Astrocyte of the hippocampus (primary cell): ENCODE data around the gene CDC42EP1.
"Not testable (repeated sequence)": the region's sequence is repeated elsewhere in the genome, so short reads cannot be mapped to it uniquely, and the experiment has no call there.

Experiments
- DNase-seq: peaks from one replicate; pipeline ENCODE4 v3.0.0; 2011; ENCODE audit warnings: low read depth, low spot score

CDC42EP1 gene

DNA sequence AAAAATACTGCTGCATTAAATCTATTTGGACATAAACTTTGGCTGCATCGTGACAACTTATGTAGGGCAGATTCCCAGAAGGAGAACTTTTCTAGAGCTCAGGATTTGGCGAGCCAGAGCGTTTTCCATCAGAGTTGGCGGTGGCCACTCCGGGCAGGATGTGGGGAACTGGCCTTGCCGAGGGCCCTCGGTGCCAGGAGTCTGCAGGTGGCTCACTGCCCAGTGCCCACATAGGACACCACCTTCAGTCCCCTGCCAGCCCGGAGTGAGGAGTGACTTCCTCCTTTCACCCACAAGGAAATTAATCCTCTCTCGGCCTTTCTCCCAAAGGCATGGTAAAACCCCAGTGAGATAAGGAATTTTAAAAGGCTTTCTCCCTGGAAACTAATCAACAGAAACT, 21.2 kb downstream of the CDC42EP1 start:
- peak; percentile 56 for DNase-seq

DNA sequence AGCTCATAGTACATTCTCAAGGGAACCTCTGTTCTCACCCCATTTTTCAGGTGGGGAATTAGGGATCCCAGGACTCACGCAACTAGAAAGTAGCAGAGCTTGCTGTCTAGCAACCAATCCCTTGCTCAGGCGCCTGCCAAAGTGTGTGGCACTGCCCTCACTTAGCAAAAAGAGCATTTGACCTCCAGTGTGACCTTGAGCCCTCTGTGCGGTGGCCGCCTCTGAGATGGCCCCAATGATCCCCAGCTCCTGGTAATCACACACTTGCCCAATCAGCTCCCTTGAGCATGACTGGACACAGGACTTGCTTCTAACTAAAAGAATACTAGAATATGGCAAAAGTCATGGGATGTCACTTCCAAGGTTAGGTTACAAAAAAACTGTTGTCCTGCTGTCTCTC, 22.2 kb downstream of the CDC42EP1 start:
- no peak for DNase-seq

DNA sequence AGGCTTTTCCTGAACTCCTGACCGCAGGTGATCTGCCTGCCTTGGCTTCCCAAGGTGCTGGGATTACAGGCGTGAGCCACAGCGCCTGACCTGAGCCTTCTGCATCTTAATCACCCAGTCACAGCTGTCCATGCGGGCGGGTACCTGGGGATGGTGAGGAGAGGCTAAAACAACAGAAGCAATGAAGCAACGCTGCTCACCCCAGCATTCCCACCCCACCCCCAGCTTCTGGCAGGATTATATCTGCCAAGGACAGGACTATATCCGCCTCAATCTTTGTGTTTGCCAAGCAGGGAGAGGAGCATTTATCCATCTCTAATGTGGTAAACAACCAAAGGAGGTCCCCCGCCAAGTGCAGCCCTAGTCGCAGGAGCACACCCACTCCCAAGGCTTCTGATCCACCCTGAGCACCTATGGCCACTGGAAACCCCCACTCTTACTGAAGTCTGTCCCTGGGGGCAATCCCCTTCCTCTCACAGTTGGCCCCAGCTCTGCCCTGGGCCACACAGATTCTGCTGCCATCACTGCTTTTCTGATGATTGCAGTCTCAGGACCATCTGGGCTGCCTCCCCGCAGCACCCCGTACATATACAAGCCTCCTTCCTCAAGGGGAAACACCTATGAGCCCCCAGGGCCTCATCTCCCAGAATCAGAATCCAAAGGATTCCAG, 28.4 kb downstream of the CDC42EP1 start:
- DNase-seq = no peak

DNA sequence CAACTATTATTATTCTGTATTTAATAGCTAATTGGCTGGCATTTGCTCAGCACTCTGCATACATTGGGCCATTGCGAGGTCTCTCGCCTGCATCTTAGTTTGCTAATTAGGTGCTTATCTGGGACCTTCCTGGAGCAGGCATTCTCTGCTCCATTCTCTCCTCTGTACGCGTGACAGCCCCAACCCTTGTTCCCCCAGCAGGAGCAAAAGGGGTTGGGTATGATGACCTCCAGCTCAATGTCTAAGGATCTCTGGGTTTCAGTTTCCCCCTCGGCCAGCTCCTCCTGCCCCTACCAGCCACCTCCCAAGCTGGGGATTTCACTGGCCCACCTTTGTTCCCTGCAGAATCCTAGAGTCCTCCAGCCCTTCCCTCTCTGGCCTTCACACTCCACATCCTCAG, 29.4 kb downstream of the CDC42EP1 start:
- no peak for DNase-seq

DNA sequence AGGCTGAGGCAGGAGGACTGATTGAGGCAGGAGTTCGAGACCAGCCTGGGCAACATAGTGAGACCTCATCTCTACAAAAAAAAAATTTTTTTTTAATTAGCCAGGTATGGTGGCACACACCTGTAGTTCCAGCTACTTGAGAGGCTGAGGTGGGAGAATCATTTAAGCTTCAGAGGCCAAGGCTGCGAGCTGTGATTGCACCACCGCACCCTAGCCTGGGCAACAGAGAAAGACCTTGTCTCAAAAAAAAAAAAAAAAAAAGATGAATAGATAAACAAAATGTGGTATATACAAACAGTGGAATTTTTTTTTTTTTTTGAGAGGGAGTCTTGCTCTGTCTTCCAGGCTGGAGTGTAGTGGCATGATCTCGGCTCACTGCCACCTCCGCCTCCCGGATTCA, 30.8 kb downstream of the CDC42EP1 start:
- not testable (repeated sequence) for DNase-seq

DNA sequence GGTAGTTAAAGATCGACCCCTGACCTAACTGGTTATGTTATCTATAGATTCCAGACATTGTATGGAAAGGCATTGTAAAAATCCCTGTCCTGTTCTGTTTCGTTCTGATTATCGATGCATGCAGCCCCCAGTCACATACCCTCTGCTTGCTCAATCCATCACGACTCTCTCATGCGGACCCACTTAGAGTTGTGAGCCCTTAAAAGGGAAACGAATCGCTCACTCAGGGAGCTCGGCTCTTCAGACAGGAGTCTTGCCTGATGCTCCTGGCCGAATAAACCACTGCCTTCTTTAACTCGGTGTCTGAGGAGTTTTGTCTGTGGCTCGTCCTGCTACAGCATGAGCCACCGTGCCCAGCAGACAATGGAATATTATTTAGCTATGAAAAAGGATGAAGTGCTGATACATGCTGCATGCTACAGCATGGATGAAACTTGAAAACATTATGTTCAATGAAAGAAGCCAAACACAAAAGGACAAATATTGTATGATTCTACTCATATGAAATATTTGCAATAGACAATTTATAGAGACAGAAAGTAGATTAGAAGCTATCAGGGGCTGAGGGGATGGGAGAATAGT, 31.6 kb downstream of the CDC42EP1 start:
- no peak for DNase-seq

DNA sequence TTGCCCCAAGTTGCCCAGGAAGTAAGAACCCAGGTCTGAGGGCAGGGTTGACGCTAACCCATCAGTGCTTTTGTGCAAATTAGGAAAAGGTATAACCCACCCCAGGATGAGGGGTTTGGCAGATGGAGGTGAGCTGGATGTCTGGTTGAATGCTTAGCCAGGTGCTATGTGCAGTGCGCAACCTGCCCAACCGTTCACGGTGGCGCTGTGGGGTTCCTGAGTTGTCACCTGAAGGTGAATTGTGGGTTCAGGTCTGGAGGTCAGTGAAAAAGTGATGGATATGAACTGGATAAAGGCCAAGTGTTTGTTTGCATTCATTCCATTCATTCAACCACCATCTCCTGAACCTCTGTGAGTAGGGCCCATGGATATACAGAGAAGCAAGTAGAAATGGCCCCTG, 34.0 kb downstream of the CDC42EP1 start:
- no peak for DNase-seq

DNA sequence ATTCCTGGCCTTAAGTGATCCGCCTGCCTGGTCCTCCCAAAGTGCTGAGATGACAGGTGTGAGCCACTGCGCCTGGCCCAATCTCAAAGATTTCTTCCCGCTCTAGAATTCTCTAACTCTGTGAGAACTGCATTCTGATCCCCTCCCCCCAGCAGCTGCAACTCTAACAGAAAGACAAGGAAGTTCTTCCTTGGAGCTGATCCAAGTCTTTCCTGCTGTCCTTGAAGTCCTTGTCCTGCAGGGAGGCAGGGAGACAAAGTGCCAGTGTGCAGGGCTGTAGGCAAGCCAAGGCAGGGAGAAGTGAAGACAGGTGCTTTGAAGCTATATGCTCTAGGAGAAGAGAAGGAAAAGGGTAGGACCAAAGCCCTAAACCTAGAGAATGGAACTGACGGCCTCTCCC, 38.9 kb downstream of the CDC42EP1 start:
- no peak for DNase-seq

DNA sequence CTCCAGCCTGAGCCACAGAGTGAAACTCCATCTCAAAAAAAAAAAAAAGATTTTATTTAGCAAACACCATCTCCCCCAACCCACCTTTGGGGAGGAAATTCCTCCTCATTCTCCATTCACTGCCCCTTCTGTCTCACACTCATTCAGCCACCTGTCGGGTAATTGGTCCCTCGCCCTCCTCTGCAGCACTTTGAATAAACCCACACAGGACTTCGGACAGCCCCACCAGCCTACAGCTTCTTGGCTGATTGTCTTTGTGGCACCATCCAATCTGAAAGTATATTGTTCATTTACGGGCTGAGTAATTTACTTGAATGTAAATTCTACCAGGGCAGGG, 40.9 kb downstream of the CDC42EP1 start:
- DNase-seq = no peak

DNA sequence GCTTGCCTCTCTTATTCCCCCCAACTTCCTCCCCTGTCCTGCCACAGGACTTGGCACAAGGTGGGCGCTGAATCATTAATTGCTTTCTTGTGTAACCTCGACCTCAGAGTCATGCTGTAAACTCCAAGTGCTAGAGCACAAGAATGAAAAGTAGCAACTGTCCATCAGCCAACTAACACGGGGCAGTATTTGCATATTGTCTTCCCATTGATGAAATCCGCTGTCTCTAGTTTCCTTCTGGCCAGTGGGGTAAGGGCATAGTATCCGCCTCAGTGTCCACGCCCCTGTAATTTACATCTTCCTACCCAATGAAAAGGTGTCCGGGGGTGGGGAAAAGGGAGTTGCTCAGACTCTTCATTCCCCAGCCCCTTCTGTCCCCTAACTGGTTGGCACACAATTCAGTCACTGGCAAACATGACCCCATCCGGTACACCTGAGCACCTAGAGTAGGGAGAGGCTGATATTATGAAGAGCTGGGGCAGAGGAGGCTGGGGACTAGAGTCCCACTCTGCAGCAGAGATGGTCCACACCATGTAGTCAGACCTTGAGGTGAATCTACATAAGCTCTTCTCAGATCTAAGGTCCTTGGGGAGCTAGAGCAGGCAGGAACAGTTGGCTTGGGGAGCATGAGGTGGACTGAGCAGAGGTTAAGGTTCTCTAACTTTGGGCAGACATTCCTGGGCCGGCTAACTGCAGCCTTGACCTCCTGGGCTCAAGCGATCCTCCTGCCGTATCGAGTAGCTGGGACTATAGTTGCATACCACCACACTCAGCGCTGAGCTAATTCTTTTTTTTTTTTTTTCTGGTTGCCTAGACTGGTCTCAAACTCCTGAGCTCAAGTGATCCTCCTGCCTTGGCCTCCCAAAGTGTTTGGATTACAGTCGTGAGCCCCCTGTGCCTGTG, 41.5 kb downstream of the CDC42EP1 start:
- peak; percentile 49 for DNase-seq

DNA sequence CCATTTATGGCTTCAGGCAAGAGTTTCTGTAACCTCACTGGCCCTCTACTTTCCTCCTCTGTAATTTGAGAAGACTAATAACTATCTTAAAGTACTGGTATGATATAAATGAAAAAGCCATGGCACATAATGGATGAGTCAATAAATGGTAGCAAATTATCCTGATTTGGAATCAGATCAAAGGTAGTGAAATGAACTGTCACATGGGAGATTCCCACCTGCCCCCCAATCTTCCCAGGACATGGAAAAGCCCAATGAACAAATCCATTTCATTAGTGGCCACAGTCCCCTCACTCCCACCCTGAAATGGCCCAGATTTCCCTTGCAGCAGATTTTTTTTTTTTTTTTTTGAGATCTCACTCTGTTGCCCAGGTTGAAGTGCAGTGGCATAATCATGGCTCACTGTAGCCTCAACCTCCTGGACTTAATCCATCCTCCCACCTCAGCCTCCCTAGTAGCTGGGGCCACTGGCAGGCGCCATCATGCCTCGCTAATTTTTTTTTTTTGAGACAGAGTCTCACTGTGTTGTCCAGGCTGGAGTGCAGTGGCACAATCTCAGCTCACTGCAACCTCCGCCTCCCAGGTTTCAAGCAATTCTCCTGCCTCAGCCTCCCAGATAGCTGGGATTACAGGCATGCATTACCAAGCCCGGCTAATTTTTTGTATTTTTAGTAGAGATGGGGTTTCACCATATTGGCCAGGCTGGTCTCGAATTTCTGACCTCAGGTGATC, 42.4 kb downstream of the CDC42EP1 start:
- DNase-seq = not testable (repeated sequence)

DNA sequence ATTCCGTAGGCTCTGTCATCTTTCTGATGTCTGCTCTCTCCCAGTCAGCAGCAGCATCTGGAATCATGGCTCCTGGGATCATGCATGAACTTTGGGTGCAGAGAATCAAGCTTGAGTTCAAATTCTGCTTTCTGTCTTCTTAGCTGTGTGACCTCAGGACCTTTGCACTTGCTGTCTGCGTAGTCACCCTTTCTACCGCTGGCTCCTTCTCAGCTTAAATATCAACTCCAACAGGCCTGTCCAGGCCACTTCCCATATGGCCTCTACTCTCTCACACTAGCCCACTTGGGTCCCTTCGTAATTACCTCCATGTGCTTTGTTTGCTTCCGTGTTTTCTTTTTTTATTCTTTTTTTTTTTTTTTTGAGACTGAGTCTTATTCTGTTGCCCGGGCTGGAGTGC, 43.8 kb downstream of the CDC42EP1 start:
- DNase-seq = no peak

DNA sequence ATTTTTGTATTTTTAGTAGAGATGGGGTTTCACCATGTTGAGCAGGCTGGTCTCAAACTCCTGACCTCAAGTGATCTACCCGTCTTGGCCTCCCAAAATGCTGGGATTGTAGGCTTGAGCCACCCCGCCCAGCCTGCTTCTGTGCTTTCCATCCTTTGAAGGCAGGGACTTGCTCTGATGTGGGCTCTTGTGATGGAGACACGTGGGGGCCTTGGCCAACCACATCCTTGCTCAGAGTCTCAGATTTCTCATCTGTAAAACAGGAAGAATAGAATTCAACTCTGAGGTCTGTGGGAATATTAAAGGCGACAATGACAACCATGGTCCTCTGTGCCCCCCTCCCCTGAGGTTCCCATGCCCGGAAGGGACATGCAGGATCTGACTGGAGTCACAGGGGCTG, 44.6 kb downstream of the CDC42EP1 start:
- DNase-seq = no peak

DNA sequence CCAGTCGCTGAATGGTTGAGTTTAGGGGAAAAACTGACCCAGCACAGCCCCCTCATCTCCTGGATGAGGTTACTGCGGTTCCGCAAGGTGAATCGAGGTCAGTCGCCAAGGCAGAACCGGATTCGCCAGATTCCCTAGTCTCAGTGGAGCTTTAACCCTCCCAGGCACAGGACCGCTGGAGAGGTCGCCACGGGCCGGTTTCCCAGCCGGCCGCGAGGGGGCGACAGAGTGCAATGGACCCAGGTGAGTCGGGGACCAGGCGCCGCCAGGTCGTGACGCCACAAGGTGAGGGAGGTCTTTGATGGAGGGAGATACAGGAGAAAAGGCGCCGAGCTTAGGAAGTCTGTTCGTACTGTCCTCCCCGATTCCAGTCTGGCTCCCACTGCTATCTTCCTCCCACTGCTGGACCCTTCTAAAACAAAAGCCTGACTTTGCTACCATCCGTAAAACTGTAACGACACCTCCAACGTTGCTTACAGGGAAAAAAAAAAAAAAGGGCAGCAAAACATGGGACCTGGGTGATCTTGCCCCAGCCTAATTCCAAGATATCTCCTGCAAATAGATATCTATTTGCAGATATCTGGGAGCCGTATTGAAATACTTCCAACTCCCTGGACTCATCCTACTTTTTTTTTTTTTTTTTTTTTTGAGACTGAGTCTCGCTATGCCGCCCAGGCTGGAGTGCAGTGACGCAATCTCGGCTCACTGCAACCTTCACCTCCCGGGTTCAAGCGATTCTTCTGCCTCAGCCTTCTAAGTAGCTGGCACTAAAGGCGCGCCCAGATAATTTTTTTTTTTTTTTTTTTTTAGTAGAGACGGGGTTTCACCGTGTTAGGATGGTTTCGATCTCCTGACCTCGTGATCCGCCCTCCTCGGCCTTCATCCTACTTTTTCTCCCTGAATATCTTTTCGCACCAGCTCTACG, 47.0 kb downstream of the CDC42EP1 start:
- peak; percentile 88 for DNase-seq

DNA sequence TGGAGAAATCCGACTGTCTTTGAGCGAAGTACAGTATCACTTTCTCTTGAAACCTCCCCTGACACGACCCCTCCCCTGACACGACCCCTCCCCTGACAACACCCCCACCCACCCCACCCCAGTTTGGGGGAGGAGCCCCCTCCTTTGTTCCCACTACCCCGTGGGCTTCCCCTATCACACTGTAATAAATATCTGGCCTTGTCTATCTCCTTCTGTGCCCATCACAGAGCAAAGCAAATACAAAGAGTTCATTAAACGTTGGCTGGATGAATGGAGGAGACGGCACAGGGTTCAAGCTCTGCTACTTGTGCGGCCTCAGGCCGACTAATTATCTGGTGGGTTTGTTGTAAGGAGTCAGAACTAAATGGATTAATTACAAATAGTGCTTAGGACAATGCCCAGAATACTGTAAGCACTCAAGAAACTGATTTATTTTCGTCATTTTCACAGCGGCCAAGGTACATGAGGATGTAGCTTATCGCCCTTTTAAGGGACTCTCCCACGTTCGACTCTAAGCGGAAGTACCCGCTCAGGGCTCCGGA, 47.7 kb downstream of the CDC42EP1 start:
- DNase-seq = no peak

DNA sequence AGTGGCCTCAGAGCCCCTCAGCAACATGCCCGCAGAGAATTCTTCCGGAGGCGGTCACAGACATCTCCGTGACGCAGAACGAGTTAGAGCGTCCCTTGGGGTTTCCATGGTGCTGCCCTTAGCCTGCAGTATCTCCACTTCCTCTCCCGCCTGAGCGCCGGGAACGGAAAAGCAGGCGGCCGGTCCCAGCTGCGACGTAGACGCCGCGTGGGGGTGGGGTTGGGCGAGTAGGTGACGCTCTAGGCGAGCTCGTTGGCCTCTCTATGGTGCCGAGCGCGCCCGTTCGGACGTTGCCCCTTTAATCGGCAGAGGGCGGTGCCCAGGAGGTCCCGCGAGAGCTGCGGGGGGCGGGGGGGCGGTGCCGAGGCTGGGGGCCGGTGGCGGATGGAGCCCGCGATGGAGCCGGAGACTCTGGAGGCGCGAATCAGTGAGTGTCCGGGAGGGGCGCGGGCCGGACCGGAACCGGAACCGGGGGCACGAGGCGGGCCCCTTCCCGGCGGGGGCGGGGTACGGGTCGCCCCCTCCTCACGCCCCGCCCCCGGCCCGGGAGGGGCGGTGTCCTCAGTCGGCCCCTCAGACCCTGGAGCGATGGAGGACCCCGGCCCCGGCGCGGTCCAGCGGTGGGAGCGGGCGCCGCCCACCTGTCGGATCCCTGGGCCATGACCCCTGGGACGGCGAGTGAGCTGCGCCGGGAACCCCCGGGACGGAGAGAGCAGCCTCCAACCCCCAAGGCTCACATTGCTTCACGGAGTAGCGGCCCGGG, 48.4 kb downstream of the CDC42EP1 start, which contains the start of gene GGA1:
TSS of gene GGA1 (plus strand) at position 358 of the 763 bp plus-strand sequence. CDS start at position 385, 27 bp downstream.
- DNase-seq = peak; percentile 99

DNA sequence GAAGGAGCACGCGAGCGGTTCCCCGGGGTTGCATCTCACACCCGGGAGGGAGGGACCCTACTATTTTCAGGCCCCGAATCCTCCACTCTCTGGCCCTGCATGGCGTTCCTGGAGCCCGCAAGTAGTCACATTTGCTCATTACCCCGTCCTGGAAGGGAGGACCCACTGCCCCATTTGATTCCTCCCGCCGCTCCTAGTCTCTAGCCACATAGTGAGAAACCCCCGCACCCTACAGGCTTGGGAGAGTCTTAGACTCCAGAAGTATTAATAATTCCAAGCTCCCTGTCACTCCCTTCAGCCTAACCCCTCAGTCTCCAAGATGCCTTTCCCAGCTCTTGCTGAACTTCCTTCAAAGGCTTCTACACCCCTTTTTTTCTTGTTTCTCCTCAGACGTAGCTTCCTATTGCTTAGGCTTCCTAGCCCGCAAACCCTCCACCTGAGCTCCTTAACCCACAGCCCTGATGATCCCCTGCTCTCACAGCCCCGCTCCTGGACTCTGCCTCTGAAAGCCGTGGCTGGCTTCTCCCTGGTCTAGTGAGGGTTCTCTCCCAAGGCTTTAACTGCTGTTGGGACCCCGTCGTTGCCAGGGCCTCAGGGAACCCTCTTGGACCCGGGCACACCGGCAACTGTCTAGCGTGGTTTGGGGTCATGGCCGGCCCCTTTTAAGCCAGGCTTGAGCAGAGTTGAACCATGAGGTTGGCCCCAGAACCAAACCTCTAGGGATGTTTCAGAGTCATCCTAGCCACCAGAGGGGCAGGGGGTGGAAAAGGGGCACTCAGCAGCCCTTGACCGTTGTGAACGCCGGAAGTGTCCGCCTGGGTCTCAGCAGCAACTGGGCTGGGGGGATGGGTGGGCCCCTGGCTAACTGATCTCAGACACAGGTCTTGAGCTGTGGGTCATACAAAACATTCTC, 49.2 kb downstream of the CDC42EP1 start:
- no peak for DNase-seq

DNA sequence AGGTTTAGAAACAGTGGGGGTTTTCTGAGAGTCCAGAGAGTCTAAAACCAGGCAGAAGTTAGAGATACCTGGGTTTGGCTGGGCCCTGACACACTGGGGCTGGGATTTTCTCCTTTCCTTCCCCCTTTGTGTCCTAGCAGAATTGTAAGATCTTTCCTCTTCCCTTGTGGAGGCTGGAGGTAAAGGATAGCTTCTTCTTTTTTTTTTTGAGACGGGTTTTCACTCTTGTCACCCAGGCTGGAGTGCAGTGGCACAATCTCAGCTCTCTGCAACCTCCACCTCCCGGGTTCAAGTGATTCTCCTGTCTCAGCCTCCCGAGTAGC, 49.8 kb downstream of the CDC42EP1 start:
- DNase-seq = not testable (repeated sequence)
